NCI-H774 (cell line): ENCODE measurements around the gene PTPN20.
"Not testable (repeated sequence)": the region's sequence is repeated elsewhere in the genome, so short reads cannot be mapped to it uniquely, and the experiment has no call there.

Experiments
- DNase-seq: peaks from one replicate; lab custom pipeline; 2025; lab: John Stamatoyannopoulos, UW

PTPN20 gene

DNA sequence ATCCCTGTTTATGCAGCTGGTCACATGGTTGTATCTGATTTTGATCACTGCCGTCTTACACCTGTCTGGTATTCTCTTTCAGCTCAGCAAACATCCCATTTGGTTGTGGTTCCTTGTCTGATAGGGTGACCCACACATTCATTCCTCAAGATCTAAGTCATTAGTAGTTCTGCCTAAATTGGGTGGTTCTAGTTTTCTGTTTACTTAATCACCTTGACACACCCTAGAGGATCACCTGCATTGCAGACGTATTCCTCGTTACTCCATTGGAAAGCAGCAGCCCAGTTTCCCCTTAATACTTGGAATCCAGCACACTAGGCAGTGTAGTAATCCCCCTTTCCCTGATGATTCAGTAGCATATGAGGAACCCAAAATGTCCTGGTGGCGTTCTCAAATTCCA is 41.3 kb downstream of the PTPN20 start:
- not testable (repeated sequence) for DNase-seq

DNA sequence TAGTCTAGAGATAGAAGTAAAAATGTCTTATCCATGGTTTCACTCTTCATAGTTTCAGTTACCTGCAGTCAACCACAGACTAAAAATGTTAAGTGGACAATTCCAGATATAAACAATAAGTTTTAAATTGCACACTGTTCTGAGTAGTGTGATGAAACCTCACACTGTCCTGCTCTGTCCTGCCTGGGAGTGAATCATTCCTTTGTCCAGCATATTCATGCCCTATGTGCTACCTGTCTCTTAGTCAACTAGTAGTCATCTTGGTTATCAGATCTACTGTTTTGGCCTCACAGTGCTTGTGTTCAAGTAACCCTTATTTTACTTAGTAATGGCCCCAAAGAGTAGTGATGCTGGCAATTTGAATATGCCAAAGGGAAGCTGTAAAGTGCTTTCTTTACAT is 49.5 kb downstream of the PTPN20 start:
- DNase-seq: not testable (repeated sequence)

DNA sequence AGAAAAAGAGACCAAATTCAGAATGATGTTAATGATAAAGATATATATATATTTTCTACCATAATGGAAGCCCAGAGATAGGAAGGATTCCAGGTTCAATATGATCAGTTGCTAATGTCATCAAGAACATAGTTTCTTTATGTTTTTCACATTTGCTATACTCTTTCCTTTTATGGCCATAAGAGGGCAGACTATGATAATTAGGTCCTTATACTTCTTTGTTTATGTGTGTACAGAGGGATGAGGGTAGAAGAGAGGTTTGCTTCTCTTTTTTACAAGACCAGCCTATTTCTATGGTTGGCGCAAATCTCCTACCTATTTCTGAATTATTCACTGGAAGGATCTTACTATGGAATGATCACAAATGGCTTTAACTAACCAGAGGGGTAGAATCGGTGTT is 52.1 kb downstream of the PTPN20 start:
- DNase-seq: not testable (repeated sequence)

DNA sequence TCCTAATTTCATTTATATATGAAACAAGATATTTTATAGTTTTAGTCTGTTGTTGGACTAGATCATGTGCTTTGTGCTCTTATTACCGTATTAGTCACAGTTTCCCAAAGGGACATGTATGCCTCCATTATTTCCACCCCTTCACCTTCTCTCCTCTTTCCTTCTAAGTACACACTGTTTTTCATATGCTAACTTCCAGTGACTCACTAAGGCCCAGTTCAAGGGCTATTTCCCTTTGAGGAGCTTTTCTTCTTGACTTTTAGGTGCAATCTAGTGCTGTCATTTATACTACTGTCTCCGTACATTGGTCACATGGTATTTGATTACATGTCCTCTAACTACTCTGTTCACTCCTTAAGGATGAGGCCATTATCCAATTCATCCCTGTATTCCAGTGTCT is 55.8 kb downstream of the PTPN20 start:
- DNase-seq: not testable (repeated sequence)

DNA sequence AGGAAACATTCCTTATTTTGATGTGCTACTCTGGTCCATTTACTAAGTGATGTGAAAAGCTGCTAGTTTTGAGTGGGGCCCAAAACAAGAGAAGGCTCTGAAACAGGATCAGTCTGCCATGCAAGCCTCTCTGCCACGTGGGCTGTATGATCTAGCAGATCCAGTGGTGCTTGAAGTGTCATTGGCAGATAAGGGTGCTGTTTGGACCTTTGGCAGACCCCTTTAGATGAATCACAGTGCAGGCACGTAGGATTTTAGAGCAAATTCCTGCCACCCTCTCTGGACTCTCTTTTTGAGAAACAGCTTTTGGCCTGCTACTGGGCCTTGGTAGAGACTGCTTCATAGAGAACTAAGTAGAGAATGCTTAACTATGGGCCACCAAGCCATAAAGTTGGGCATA is 69.0 kb downstream of the PTPN20 start:
- not testable (repeated sequence) for DNase-seq

DNA sequence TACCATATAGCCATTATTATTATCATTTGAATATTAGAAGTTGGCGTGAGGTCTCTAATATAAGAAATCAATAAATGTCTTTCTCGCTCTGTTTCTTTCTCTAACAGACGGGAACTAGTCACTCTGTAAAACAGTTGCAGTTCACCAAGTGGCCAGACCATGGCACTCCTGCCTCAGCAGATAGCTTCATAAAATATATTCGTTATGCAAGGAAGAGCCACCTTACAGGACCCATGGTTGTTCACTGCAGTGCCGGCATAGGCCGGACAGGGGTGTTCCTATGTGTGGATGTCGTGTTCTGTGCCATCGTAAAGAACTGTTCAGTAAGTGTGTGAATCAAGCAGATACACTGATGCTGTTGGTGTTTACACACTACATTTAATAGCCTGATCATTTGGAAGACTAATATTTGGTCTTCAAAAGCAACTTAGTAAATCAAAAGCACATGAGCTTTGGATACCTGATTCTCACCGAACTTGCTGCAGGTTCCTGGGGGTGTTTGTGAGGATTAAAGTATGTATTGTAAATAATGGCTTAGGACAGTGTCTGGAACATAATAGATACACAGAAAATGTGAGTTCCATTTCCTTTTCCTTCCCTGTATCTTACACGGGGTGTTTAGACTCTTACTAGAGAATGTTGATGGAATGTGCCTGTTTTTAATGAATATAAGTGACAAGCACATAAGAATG is 76.2 kb downstream of the PTPN20 start:
- DNase-seq: not testable (repeated sequence)

DNA sequence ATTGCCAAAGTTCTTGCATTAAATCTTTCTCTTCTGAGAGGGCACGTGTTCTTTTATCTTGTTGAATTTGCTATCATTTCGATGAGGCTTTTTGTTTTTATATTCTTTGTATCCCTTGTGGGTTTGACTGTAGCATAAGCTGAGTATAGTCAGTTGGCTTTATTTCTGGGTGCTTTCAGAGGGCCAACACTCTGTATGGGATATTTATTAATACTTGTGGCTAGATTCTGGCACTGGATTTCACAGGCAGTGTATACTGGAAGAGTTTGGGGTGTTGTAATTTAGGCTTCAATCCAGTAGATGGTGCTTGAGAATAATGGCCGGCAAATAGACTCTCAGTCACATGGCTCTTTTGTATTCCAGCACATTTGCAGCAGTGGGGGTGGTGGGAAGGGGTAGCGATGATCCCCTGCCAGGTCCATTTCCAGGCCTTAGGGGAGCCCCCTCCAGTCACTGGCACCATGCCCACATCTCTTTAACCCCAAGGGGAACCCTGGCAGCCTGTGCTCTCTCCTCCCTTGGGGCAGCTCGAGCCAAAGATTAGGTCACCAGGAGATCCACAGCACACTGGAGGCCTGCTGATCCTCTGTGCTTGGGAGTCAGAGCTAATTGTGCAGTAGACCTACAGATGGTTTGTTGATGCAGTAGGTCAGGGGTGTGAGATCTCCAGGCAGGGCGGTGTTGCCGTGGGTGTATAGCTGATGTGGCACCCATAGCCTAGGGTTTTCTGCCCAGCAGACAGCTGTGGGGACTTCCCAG is 81.8 kb downstream of the PTPN20 start:
- no peak for DNase-seq

DNA sequence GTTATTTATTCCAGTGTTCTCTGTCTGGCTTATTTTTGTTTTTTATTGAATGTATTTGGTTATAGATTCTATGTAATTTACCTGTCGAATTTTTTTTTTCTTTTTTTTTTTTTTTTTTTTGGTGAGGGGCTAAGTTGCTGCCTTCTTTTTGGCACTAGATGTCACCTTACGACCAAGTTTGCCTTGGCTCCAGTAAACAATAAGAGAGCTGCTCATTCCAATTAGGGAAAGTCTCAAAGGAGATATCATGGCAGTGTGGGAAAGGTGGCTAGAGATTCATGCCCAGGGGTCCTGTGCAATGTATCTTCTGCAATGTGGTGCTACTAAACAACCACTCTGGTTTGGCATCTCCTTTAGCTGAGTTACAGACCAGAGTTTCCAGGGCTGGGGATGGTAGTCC is 84.0 kb downstream of the PTPN20 start:
- DNase-seq: no peak

DNA sequence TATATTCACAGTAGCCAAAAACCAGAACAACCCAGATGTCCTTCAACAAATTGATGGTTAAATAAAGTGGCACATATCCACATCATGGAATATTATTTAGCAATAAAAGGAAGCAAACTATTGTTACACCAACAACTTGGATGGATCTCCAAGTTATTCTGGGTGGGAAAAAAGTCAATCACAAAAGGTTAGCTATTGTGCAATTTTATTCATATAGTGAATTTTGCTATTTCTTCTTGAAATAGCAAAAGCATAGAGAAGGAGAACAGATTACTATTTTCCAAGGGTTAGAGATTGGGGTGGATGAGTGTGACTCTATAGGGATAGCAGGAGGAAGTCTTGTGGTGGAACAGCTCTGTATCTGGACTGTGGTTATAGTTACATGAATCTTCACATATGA is 87.0 kb downstream of the PTPN20 start:
- DNase-seq: no peak

DNA sequence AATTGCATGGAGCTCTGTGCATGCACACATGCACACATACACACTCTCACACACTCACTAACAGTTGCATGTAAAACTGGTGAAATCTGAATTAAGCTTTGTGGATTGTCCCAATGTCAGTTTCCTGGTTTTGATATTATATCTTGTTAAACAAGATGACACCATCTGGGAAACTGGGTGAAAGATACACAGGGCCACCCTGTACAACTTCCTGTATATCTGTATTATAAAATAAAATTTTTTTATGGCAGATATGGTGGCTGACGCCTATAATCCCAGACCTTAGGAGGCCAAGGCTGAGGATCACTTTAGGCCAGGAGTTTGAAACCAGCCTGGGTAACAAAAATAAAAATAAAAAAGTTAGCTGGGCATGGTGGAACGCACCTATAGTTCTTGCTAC is 87.4 kb downstream of the PTPN20 start:
- no peak for DNase-seq

DNA sequence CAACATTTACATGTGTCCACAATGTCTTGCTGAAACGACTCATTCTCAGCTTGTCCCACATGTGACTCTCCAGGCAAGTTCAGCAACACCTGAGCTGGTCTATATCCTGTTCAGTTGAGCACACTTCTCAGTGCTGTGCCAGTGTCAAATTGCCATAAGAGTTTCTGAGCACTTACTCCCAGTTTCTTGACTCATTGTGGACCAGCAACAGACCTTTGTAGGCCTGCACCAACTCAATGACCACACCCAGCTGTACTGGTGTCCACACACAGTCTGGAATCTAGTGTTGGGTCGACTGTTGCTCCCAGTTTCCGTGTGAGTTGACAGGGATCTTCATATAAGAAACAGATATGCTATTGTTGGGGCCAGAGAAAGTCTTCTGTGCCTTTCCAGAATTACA is 88.0 kb downstream of the PTPN20 start:
- DNase-seq: no peak

DNA sequence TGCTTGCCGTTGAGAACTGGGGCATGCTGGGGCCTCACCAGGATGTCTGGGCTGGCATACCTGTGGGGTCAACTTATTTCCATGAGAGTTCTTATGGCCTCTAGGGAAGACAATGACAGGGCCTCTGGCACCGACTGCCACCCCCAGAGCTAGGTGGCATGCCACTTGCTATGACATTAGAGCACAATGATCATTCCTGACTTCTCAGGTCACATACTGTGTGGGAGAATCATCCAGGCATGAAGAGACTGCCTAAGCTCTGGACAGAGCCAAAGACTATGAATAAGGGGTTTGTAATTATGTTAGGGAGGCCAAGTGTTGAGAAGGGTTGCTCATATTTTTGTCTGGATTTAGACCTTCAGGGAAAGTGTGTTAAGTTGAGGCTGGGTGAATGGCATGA is 97.5 kb downstream of the PTPN20 start:
- no peak for DNase-seq

DNA sequence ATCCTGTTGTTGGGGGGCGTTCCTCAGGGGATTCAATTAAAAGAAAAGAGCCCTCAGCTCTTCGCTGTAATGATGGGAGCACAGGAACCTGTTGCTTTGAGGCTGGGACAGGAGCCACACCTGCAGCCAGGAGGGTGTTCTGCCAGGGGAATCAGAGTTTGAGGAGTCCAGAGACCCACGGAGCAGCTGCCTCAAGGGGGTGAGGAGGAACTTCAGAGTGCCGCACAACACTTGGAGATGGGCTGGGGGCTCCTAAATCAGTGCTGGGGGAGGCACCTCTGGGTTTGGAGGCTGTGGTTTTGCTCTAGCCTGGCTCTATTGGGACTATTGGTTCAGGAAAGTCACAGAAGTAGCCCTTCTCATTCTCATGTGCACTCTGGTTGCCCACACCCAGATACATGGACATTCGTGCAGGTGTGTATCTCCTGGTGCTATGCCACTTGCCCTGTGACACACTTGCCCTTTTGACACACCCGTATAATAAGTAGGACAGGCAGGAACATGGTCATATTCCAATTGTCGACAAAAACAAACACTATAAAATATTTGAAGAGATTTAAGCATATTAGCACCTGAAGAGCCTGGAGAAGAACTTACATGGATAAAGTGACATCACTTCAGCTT is 98.1 kb downstream of the PTPN20 start:
- DNase-seq: no peak

DNA sequence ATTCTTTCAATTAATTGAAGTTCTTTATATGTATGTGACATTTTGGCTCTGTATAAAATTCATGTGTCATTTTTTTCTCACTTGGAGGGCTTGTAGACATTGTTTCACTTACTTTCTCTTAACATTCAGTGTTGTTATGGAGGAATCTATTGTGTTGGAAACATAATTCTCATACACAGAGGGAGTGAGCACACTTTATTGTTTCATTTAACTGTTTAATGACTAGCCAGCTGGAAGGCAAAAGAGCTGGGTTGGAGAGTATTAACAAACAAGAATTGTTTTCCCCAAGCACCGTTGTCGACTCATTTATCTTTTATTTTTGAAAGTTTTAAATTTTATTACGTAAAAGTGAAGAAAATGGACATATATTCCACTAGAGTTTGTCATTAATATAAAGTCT is 98.8 kb downstream of the PTPN20 start:
- no peak for DNase-seq

DNA sequence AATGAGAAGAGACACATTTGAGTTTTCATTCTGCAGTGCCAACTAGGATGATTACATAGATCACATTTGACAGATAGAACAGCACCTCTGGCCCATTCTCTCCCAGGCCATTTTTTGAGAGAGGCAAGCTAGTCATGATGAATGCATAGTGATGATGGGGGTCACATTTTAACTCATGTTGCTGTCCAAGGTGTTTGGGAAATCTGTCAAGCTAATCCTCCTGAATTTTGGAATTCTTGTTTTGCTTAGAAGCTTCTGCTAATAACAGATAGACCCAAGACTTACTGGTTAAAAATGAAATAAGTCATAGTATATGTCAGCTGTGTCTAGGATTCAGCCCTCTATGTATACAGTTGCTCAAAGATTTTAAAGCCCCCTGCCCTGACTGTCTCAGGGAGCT is 101.0 kb downstream of the PTPN20 start:
- no peak for DNase-seq

DNA sequence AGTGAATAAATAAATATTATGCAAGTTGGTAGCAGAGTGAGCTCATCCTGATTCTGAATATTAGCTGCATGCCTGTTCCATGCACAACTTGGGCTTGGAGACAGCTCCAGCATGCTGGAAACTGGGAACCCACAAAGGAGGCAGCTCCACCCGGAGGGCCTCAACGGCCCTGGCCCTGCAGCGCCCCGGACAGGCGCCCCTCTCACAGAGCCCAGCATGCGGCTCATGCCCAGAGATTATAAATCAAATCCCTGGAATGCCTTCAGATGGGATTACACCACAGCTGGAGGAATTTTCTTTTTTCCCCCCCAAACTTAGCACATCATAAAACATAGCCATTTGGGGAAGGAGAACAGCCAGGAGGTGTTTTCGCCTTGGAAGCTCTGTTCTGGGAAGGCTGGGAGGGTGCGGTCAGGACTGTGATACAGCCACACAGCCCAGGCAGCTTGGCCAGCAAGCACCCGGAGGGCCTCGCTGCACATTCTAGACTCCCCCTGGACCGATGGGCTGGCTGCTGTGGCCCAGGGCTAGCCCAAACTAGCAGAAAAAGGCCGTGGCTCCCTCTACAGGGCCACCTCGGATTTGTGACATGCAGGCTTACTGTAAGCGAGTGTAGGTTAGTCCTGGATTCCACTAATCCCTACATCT is 102.4 kb downstream of the PTPN20 start:
- no peak for DNase-seq

DNA sequence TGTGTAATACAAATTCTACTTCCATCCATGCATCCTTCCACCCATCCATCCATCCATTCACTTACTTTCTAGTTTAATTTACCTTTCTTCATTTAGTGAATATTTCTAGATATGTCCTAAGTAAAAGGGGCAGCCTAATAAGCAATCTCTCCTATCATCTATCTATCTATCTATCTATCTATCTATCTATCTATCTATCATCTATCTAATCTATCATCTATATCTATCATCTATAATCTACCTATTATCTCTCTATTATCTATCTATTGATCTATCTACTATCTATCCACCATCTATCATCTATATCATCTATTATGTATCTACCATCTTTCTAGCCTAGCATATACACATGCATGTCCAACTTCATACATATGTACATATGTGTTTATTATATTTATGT is 104.2 kb downstream of the PTPN20 start:
- no peak for DNase-seq

DNA sequence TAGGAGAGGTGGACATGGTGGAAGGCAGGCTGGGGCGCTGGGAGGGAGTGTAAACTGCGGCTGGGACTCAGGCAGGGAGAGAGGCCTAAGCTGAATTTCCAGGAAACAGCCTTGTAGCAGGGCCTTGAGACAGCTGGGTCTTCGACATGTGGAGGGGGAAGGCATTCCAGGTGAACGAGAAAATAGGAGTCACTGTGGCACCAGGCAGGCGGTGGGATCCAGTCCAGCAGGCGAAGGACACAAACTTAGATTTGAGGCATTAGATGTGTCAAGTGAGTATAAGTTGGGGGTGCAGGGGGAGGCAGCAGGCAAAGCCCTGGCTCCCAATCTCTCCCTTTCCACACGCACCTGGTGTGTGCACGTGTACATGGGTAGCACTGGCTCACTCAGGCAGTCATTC is 105.3 kb downstream of the PTPN20 start:
- no peak for DNase-seq

DNA sequence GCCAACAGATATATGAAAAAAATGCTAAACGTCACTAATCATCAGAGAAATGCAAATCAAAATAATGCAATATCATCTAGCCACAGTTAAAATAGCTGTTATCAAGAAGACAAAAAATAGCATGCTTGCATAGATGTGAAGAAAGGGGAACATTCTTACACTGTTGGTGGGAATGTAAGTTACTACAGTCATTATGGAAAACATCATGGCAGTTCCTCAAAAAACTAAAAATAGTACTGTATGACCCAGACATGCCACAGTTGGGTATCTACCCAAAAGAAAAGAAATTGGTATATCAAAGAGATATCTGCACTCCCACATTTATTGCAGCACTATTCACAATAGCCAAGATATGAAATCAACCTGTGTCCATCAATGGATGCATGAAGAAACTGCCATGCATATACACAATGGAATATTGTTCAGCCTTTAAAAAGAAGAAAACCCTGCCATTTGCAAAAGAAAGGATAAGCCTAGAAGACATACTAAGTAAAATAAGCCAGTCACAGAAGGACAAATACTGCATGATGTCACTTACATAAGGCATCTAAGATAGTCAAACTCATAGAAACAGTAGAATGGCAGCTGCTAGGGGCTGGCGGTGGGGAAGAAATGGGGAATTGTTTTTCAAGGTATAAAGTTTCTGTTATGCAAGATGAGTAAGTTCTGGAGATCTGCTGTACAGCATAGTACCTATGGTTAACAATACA is 107.0 kb downstream of the PTPN20 start:
- no peak for DNase-seq

DNA sequence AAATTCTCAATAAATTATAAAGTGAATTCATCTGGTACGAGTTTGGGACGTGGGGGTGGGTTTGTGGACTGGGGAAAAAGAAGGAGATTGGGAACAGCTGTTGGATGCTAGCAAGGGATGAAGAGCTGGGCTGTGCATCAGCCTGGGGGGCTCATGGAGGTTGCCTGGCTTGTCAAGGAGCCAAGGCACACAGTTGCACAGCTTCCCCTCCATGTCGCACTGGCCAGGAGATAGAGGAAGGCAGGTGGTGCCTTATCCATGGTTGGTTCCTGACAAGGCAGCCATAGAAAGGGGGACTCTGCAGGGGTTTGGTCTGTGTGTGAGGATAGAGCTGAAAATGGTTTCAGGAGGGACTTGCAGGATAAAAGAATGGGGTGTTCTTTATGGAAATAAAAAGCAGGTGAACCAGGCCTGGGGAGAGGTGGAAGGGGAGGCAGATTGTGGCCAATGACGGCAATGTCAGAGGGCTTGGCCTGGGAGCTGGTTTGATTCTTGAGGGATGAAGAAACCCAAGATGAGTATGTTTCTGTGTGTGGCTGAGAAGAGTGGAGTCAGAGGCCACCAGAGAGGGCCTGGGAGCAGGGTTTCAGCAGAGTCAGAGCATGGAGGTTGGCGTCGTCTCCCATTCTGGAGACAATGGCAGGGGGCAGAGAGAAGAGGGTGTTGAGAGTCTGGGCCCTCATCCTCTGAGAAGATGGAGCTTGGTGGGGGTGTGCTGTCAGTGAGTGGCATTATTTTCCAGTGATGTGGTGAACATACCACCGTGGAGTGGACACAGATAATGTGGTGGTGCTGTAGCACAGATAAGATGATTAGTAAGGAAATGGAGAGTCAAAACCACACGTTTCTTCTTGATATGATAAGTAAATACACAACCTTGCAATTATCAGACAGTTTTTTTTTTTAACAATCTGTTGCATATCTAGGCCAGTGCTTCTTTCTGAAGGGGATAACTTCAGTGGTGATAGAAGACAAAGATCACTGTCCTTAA is 108.2 kb downstream of the PTPN20 start:
- no peak for DNase-seq

DNA sequence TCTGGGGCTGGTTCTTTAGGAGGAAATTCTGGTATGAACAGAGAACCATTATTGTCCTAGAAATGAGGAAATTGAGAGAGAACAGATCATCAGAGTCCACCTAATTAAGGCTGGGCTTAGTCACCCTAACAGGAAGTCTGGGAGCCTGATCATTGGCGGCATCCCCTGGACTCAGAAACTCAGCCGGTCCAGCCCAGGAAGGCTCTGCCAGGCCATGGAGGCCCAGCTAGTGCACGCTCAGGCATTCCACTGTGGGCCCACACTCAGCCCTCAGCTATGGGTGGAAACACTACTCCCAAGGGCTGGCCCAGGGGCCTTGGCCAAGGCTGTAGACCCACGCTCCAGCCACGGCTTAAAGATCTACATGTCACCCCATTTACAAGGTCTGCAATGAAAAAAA is 109.2 kb downstream of the PTPN20 start:
- DNase-seq: no peak
